Urothelium cell line (cell line): ENCODE measurements around the gene MYH4.

Experiments
- DNase-seq: peaks from one replicate; pipeline ENCODE4 v3.0.0; 2011; ENCODE audit warnings: low spot score, mixed read lengths
- FAIRE-seq: peaks from 2 replicates; lab custom pipeline; 2011; peaks lifted over from hg19 to GRCh38; lab: Jason Lieb, UNC

MYH4 gene

DNA sequence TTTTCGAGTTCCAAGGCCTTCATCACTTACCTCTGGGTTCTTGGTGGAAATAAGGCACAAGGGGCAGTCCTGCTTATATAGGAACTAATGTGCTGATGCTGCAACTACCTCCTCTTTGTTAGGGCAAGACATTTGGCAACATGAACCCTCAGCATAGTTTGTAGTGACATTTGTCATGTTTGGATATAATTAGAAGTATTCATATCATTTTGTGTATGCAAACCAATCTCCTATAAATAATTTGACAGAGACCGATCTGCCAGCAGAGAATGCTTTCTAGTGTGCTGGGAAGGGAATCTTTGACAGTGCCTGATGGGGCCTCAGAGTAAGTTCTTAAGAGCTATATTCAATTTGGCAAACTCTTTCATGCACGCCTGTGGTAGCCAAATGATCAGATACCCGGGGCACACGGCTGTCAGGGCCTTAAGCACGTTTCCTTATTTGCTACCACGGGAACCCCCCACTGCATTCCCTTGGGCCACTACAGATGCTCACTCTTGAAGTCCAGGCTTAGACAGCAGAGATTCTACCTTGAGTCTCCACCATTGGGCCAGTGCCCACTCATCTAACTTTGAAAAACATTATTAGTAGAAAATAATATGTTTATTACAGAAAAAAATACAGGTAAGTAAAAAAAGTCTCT, 47.3 kb downstream of the MYH4 start, which contains the start of gene MYH8:
Gene MYH8 (minus strand): TSS at position 51 of the 643 bp plus-strand sequence. CDS start 1,723 bp downstream, outside the sequence.
- FAIRE-seq = no peak

GRCh38 chr17:10421211-10421610, 48.1 kb downstream of the MYH4 start:
- FAIRE-seq = no peak
- DNase-seq = no peak

More for the DNA sequence above, 47.3 kb downstream of the MYH4 start, which contains the start of gene MYH8:
- DNase-seq = no peak

DNA sequence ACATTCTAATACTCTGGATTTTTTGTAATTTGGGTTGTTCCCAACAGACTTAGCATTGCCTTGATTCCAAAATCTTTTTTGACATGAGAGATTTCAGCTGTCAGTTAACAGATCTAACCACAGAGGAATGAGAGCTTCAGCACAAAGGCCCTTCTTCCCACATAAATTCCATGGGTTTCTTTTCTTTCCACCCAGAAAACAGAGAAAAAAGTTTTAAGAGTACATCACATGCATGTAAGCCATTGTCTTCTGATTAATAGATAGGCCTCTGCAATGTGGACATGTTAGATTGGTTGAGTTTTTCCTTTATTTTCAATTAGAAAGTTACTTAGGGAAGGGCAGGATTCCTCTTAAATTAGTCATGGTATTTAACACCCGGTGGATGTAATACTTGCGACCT, 48.5 kb downstream of the MYH4 start:
- DNase-seq (no peak), FAIRE-seq (no peak)

GRCh38 chr17:10417431-10417830, 51.9 kb downstream of the MYH4 start:
- DNase-seq = no peak
- no peak for FAIRE-seq

DNA sequence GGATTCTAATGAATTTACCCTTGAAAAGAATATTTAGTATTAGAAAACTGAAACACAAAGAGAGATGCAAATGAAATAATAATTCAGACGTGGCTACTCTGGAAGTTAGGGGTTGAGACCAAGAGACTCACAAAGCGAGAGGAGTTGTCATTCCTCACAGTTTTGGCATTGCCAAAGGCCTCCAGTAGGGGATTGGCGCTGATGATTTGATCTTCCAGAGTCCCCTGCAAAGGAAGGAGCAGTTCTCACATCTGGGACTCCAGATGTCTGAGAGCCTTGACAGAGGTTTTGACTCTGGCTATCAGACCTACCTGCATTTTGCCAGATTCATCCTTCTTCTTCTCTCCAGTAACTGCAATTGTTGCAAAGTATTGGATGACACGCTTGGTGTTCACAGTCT, 54.2 kb downstream of the MYH4 start:
- no peak for DNase-seq
- FAIRE-seq = no peak

GRCh38 chr17:10403589-10403988, 65.8 kb downstream of the MYH4 start:
- FAIRE-seq = no peak

DNA sequence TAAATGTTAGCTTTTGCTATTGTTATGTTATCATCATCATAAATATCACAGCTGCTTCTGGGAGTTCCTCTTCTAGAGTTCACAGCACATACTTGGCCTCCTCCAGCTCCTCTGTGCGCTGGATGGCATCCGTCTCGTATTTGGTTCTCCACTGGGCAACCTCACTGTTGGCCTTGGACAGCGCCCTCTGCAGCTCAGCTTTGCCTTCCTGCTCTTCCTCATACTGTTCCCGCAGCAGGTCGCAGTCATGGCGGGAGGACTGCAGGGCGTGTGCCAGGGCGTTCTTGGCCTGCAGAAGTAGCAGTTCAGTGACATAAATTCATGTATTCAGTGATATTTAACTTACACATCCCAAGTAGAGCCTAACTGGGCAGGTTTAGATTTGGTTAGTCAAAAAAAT, 71.0 kb downstream of the MYH4 start:
- FAIRE-seq = no peak
- DNase-seq = no peak

More at GRCh38 chr17:10403589-10403988, 65.8 kb downstream of the MYH4 start:
- no peak for DNase-seq

- DNase-seq (no peak), FAIRE-seq (no peak)
Measured at GRCh38 chr17:10396524-10397163, 72.7 kb downstream of the MYH4 start.

- no peak for FAIRE-seq
- DNase-seq = no peak
Measured at GRCh38 chr17:10394201-10394887, 75.0 kb downstream of the MYH4 start.
